ACC112 (cell line): ENCODE data around the gene GLCCI1.

Experiments
- H2AFZ ChIP-seq: fragments of 200-600 bp; sonication (generic); one replicate; pipeline ENCODE4 v1.6.0; 2017; ENCODE audit warnings: antibody characterized with exemption, low read length; ENCODE audit not compliant: unreplicated experiment
- H3K27ac ChIP-seq: fragments of 200-600 bp; sonication (generic); 2 replicates; pipeline ENCODE4 v1.5.1; 2014; ENCODE audit warnings: low read depth, mild to moderate bottlenecking, antibody characterized with exemption, low read length, moderate library complexity
- H3K27me3 ChIP-seq: fragments of 200-600 bp; sonication (generic); 2 replicates; pipeline ENCODE4 v1.6.1; 2014; ENCODE audit warnings: mild to moderate bottlenecking, antibody characterized with exemption, low read length, moderate library complexity, mixed read lengths; ENCODE audit not compliant: insufficient read depth
- H3K36me3 ChIP-seq: fragments of 200-600 bp; sonication (generic); 2 replicates; pipeline ENCODE4 v1.6.1; 2016; ENCODE audit warnings: mild to moderate bottlenecking, antibody characterized with exemption, low read length, moderate library complexity, mixed read lengths; ENCODE audit not compliant: insufficient read depth
- H3K4me1 ChIP-seq: fragments of 200-600 bp; sonication (generic); one replicate; pipeline ENCODE4 v1.6.1; 2016; ENCODE audit warnings: low read length, mixed read lengths; ENCODE audit not compliant: insufficient read depth, unreplicated experiment, control insufficient read depth
- H3K4me3 ChIP-seq: fragments of 200-600 bp; sonication (generic); 2 replicates; pipeline ENCODE4 v1.5.1; 2014; ENCODE audit warnings: mild to moderate bottlenecking, low read depth, low read length
- H3K79me2 ChIP-seq: fragments of 200-600 bp; sonication (generic); one replicate; pipeline ENCODE4 v1.6.0; 2016; ENCODE audit warnings: low read length; ENCODE audit not compliant: control insufficient read depth, unreplicated experiment, insufficient read depth

GLCCI1 gene

DNA sequence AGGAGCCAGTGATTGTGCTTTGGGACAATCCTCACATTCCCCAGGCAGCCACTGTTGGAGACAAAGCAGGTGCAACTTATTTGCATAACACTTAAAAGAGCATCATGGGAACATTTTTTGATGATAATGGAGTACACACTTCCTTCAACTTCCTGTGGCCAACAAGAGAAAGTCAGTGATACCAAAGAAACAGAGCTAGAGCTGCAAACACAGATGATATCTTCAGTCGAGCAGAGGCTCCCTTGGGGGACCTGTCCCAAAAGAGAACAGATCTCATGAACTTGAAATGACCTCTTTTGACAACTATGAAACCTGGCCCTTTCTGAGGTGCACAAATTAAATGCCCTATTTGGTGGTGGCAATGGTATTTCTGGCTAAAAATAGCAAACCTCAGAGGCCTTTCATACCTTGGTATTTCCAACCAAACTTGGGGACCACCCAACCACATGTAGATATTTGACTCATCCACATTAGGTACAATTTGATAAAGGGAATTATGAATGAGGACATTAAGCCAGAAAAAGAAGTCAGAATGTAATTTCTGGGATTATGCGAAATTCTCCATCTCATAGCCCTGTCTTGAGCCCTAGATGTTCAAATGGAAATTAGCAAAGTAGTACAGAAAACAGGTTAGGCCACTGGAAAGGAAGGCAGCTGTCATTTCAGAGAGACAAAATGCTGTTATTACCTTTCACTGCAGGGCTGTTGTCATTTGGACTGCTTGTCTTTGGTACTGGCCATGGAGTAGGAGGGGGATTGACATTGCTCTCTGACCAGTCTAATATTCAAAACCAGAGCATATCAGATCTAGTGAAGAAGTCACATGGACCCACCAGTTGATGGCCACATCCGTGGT lies 147.2 kb downstream of the GLCCI1 start:
- H3K4me1 ChIP-seq: no peaks in the 10 kb centered on the region
- H3K27ac ChIP-seq: no peak overlapping the region

DNA sequence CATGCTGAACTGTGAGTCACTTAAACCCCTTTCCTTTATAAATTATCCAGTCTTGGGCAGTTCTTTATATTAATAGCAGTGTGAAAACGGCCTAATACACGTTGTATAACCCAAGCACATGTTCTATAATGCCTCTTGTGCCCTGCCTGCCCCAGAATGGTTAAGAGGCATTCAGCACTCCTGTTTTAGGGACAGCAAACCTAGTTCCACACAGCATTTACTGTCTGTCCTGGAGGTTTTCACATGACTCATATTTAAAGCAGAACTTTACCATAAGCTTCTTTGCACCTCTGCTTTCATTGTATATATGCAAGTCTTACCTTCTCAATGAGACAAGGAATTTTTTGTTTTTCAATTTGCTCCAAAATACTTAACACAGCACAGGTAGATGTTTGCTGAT lies 148.6 kb downstream of the GLCCI1 start:
- Histone ChIP-seq H3K4me3 (no peak overlapping the region), H3K36me3 (no peaks in the 10 kb centered on the region), H3K79me2 (no peaks in the 10 kb centered on the region), H2AFZ (no peak overlapping the region), H3K4me1 (no peaks in the 10 kb centered on the region), H3K27me3 (peaks cover 6% of the 10 kb centered on the region; the same call in 1 of the 2 replicates), H3K27ac (no peak overlapping the region)

More for the DNA sequence above, 147.2 kb downstream of the GLCCI1 start:
- Histone ChIP-seq H3K36me3 (no peaks in the 10 kb centered on the region), H2AFZ (no peak overlapping the region), H3K4me3 (no peak overlapping the region), H3K79me2 (no peaks in the 10 kb centered on the region), H3K27me3 (no peaks in the 10 kb centered on the region)

DNA sequence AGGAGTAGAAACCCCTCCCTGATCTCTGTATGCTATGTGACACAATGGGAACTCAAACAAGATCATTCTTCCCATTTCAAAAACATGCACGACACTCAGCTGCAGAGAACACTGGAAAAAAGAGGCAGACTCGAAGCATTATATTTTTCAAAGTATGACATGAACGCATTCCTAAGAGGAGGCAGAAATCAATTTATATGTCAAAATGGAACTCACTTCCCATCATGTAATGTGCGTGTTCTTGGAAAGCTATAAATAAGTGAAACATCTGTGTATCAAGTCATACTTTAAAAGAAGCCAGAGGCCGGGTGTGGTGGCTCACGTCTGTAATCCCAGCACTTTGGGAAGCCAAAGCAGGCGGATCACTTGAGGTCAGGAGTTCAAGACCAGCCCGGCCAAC lies 150.7 kb downstream of the GLCCI1 start:
- Histone ChIP-seq H2AFZ (no peak overlapping the region), H3K79me2 (no peaks in the 10 kb centered on the region), H3K4me1 (no peaks in the 10 kb centered on the region), H3K27ac (no peak overlapping the region), H3K4me3 (no peak overlapping the region), H3K36me3 (no peaks in the 10 kb centered on the region), H3K27me3 (peaks cover 8% of the 10 kb centered on the region; the same call in 1 of the 2 replicates)

DNA sequence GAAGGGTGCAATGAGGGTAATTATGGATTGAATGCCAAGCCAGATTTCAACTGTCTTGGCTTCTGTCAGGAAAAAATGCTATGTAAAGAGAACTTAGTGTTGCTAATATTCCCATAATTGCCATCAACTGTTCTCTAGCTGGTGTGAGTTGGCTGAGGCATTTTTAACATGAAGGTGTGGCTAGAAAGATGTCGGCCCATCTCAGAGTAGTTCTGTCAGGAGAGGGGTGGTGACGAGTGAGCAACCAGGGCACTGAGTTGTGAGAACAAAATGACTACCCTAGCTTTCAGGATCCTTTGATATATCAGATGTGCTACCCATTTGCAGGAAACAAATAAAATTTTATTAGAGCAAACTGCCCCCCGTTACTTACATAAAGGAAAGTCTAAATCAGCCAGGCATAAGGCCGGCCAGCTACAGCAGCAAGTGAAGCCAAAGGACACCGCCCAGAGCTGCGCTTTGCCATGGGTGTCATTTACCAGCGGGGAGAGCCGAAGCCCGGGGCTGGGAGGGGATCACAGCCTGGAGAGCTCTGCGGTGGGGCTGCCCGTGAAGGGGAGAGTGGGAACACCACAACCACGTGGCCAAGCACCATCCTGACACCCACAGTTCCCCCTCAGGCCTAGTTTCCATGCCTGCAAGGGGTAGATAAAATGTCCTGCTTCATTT lies 151.9 kb downstream of the GLCCI1 start:
- H3K27ac ChIP-seq: no peak overlapping the region
- peaks cover 9% of the 10 kb centered on the region; the same call in 1 of the 2 replicates for H3K27me3 ChIP-seq
- no peaks in the 10 kb centered on the region for H3K4me1 ChIP-seq
- no peak overlapping the region for H2AFZ ChIP-seq
- H3K36me3 ChIP-seq: no peaks in the 10 kb centered on the region
- no peak overlapping the region for H3K4me3 ChIP-seq
- H3K79me2 ChIP-seq: no peaks in the 10 kb centered on the region

DNA sequence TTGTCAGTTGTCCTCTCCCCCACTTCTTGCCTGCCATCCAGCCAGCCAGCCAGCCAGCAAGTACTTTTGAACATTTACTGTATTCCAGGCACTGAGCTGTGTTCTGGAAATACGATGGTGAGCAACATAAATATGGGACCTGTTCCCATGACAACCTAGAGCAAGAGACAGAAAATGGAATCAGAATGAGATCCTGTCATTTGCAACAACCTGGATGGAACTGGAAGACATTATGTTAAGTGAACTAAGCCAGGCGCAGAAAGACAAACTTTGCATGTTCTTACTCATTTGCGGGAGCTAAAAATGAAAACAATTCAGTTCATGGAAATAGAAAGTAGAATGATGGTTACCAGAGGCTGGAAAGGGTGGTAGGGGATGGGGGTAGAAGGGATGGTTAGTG lies 152.6 kb downstream of the GLCCI1 start:
- Histone ChIP-seq H3K36me3 (no peaks in the 10 kb centered on the region), H3K4me1 (no peaks in the 10 kb centered on the region), H2AFZ (no peak overlapping the region), H3K4me3 (no peak overlapping the region), H3K27ac (no peak overlapping the region), H3K27me3 (peaks cover 10% of the 10 kb centered on the region; the same call in 1 of the 2 replicates), H3K79me2 (no peaks in the 10 kb centered on the region)

DNA sequence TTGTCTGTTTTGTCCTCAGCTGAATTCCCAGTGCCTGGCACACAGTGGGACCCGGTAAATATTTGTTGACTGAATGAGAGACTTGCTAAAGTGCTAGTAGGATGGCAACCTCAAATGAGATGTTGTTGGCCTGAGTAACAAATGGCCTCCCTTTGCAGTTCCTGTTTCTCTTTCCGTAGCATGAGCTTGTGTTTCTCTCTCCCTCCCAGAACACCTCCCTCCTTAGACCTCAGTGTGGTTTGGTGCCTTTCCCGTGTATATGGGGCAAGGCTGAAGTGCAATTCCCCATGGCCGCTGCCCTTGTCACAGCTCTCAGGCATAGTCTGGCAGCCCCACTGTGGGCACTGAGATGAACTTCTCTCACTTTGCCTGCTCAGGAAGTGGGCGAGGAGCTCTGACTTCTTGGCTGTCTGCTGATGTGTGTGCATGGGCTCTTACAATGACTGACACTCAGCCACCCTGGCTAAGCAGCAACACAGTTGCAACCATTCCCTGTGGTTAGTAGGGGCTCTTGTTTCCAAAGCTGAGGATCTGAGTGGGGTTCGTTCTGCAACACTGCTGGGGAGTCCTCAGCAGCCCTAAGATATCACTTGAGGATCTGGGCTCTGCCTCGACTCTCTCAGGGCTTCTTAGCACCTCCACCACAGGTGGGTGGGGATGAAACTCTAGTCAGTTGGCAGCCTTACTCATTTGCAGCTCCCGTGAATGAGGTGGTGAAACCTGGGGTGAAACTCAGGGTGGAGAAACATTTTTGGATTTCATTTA lies 157.3 kb downstream of the GLCCI1 start:
- no peak overlapping the region for H3K27ac ChIP-seq
- no peaks in the 10 kb centered on the region for H3K4me1 ChIP-seq
- H3K4me3 ChIP-seq: no peak overlapping the region
- peaks cover 10% of the 10 kb centered on the region; the same call in 1 of the 2 replicates for H3K27me3 ChIP-seq
- H3K79me2 ChIP-seq: no peaks in the 10 kb centered on the region
- no peak overlapping the region for H2AFZ ChIP-seq
- H3K36me3 ChIP-seq: no peaks in the 10 kb centered on the region

DNA sequence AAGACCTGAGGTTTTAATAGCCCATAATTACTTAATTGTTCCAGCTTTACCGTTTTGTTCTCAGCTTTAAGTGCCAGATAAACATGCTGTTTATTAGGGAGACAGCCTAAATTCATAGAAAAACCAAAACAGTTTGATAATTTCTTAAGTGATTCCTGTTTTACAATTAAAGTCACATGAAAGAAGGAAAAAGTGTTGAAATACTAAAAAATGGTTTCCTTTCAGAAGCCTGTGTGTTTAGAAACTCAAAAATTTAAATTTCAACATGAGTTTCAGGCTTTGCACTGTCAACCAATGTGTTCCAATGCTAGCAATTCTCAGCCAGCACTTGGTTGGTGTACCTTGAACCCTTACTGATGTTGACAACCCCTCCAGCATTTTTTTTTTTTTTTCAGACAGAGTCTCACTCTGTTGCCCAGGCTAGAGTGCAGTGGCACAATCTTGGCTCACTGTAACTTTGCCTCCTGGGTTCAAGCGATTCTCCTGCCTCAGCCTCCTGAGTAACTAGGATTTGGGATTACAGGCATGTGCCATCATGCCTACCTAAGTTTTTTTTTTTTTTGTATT lies 158.1 kb downstream of the GLCCI1 start:
- no peak overlapping the region for H3K4me3 ChIP-seq
- H2AFZ ChIP-seq: no peak overlapping the region
- peaks cover 9% of the 10 kb centered on the region; the same call in 1 of the 2 replicates for H3K27me3 ChIP-seq
- no peak overlapping the region for H3K27ac ChIP-seq
- H3K4me1 ChIP-seq: no peaks in the 10 kb centered on the region
- no peaks in the 10 kb centered on the region for H3K79me2 ChIP-seq
- H3K36me3 ChIP-seq: no peaks in the 10 kb centered on the region

DNA sequence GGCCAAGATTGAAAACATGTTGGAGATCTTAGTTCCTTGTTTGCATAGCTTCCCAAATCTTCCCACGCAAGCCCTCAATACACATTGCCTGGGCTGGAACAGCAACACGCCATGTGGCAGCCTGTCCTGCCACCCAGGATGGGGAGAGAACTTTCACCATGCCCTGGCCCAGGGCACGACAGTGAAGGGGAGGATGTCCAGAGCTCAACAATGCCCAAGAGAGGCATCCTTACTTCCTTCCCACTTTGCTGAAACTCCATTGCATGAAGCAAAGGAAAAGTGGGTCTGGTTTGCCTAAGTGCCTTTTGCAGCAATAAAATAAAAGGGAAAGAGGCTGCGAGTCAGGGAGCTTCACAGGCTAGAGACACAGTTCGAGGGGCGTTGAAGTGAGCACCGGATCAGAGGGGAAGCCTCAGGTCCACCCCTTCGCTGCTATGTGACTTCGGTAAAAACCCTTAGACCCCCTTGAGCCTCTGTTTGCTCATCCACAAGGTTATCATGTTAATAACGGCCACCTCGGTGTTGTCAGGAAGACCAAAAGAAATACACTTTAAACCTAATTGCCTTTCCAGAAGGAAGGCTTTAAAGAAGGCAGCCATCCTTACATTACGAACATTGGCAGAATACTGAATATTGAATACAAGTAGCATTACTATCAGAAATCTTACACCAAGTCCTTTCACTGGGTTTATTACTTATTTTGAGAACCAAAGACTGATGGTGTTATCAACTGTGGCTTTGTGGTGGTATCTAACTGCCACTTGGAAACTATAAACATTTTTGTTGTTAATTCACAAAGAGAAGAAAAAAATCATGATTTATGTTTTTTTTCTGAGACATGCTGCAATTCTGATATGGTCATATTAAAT lies 160.1 kb downstream of the GLCCI1 start:
- H3K36me3 ChIP-seq: no peaks in the 10 kb centered on the region
- H3K79me2 ChIP-seq: no peaks in the 10 kb centered on the region
- no peaks in the 10 kb centered on the region for H3K4me1 ChIP-seq
- H2AFZ ChIP-seq: no peak overlapping the region
- H3K27ac ChIP-seq: no peak overlapping the region
- H3K4me3 ChIP-seq: no peak overlapping the region
- H3K27me3 ChIP-seq: 0 out of 2 replicates have a peak, but pooled peaks cover 2% of the 10 kb centered on the region

DNA sequence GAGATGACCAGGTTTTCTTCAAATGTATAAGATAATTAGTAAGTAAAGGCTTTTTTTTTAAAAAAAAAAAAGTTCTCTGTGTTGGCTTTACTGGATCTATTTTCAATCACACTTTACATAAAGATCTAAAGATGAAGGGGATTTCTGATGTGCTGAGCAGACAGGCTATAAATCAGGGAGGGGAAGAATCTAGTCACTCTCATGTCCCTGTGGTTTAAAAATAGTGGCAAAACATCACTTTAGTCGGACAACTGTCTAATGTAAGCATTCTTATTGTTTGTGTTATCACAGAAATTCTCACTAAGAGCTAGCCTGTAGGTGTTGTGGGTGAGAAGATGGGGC lies 160.7 kb downstream of the GLCCI1 start:
- Histone ChIP-seq H3K27ac (no peak overlapping the region), H3K79me2 (no peaks in the 10 kb centered on the region), H3K4me1 (no peaks in the 10 kb centered on the region), H3K4me3 (no peak overlapping the region), H2AFZ (no peak overlapping the region), H3K36me3 (no peaks in the 10 kb centered on the region), H3K27me3 (0 out of 2 replicates have a peak, but pooled peaks cover 2% of the 10 kb centered on the region)

DNA sequence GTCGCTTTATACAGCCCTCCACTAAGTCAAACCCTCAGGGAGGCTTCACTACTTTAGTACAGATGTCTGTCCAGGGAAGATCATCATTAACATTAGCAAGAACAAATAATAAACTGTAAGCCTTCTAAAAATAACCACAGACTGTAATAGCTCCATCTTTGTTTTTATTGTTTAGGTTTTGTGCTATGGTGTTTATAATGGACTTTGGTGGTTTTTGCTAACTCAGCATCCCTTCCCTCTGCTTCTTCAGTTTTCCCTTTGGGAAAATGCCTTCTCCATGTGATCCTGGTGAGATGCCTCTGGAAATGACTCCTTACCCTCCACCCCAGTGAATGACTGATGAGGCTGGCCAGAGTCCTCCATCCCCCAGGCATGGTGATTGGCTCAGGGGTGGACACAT lies 162.1 kb downstream of the GLCCI1 start:
- H3K79me2 ChIP-seq: no peaks in the 10 kb centered on the region
- no peaks in the 10 kb centered on the region for H3K36me3 ChIP-seq
- no peaks in the 10 kb centered on the region for H3K27me3 ChIP-seq
- no peak overlapping the region for H3K4me3 ChIP-seq
- no peak overlapping the region for H3K27ac ChIP-seq
- no peak overlapping the region for H2AFZ ChIP-seq
- H3K4me1 ChIP-seq: no peaks in the 10 kb centered on the region
